ENCODE results near the gene OSBPL10.

Gene OSBPL10

DNA sequence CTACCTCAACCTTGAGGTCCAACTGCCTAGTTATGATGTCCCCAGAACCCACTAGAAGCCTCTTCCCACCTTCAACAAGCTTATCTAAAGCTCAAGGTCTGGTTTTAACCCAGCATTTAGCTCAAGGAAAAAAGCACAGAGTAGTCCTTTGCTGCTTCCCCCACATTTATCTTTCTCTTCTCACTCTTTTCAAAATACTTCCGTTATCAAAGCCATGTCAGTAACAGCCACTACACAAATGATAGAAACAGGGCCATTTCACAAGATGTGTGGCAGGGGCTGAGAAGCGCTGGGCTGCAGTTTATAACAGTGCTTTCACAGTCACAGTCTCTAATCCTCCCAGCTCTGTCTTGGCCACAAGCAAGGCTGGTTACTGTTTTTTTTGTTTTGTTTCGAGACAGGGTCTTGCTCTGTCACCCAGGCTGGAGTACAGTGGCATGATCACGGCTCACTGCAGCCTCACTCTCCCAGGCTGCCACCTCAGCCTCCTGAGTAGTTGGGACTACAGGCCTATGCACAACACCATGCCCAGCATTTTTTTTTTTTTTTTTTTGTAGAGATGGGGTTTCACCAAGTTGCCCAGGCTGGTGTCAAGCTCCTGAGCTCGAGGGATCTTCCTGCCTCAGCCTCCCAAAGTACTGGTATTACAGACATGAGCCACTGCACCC, 218.8 kb downstream of the OSBPL10 start:
- H3K27ac ChIP-seq, result no peak overlapping the region
- no peak overlapping the region for H3K4me3 ChIP-seq
- H3K9me3 ChIP-seq, result no peaks in the 10 kb centered on the region
- H3K27me3 ChIP-seq, result no peaks in the 10 kb centered on the region
- H3K4me1 ChIP-seq, result no peaks in the 10 kb centered on the region
- DNase-seq, result no peak
- no peaks in the 10 kb centered on the region for H3K36me3 ChIP-seq
- intact Hi-C loops (cut with DNase I; ENCODE audit: low total_unique reads), result no loop called here
- TF ChIP-seq, protein P1, sequence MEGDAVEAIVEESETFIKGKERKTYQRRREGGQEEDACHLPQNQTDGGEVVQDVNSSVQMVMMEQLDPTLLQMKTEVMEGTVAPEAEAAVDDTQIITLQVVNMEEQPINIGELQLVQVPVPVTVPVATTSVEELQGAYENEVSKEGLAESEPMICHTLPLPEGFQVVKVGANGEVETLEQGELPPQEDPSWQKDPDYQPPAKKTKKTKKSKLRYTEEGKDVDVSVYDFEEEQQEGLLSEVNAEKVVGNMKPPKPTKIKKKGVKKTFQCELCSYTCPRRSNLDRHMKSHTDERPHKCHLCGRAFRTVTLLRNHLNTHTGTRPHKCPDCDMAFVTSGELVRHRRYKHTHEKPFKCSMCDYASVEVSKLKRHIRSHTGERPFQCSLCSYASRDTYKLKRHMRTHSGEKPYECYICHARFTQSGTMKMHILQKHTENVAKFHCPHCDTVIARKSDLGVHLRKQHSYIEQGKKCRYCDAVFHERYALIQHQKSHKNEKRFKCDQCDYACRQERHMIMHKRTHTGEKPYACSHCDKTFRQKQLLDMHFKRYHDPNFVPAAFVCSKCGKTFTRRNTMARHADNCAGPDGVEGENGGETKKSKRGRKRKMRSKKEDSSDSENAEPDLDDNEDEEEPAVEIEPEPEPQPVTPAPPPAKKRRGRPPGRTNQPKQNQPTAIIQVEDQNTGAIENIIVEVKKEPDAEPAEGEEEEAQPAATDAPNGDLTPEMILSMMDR (IDR thresholded peaks at IDR 0.05), result no peak

DNA sequence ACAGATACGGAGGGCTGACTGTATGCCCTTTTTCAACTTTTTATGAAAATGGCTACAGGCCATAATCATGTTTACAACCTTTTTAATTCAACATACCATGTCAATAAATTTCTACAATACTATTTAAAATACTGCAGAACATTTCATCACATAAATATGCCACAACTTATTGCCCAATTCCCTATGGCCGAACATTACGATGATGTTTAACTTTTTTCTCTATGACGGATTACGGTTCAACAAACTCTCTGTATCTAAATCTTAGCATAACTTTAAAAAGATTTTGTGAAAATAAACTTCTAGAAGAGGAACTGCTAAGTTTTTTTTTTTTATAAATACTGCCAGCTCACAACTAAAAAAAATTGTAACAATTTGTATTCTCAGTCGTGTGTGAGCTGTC, 220.4 kb downstream of the OSBPL10 start:
- no peak overlapping the region for H3K4me3 ChIP-seq
- TF ChIP-seq, protein P1 (IDR thresholded peaks at IDR 0.05), result no peak
- intact Hi-C loops (cut with DNase I; ENCODE audit: low total_unique reads), result no loop called here
- H3K4me1 ChIP-seq, result no peaks in the 10 kb centered on the region
- no peak overlapping the region for H3K27ac ChIP-seq
- H3K27me3 ChIP-seq, result no peaks in the 10 kb centered on the region
- DNase-seq, result no peak
- H3K9me3 ChIP-seq, result no peaks in the 10 kb centered on the region
- H3K36me3 ChIP-seq, result no peaks in the 10 kb centered on the region

DNA sequence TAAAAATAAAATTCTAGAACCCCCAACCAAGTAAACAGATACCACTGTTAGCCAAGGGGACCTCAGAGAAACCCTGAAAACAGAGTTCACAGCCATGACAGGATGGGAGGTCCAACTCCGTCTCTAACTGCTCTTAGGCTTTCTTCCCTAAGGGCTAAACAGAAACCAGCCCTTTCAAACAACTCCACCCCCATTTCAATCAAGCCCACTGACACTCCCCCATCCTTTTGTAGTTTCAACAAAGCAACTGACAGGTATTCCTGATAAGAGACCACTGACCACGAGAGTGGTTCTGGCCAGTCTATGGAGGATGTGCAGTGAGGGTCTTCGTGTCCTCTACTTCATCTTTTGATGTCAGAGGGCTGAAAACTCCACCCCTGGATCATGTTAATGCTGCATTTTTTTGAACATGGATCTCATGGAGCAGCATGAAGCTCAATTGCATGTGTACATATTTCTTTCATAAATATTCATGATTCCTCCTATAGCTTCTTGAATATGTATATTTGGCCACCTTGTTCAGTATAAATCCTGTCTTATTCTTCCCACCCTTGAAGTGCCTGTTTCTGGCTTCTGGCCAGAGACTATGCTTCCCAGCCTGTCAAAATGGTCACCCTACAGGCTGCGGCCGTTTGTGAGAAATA, 222.6 kb downstream of the OSBPL10 start:
- DNase-seq, result no peak
- Histone ChIP-seq H3K36me3 (no peaks in the 10 kb centered on the region), H3K9me3 (no peaks in the 10 kb centered on the region), H3K27me3 (no peaks in the 10 kb centered on the region), H3K4me1 (no peaks in the 10 kb centered on the region), H3K4me3 (no peak overlapping the region), H3K27ac (no peak overlapping the region)
- intact Hi-C loops (cut with DNase I; ENCODE audit: low total_unique reads), result no loop called here
- TF ChIP-seq, protein P1 (IDR thresholded peaks at IDR 0.05), result no peak

DNA sequence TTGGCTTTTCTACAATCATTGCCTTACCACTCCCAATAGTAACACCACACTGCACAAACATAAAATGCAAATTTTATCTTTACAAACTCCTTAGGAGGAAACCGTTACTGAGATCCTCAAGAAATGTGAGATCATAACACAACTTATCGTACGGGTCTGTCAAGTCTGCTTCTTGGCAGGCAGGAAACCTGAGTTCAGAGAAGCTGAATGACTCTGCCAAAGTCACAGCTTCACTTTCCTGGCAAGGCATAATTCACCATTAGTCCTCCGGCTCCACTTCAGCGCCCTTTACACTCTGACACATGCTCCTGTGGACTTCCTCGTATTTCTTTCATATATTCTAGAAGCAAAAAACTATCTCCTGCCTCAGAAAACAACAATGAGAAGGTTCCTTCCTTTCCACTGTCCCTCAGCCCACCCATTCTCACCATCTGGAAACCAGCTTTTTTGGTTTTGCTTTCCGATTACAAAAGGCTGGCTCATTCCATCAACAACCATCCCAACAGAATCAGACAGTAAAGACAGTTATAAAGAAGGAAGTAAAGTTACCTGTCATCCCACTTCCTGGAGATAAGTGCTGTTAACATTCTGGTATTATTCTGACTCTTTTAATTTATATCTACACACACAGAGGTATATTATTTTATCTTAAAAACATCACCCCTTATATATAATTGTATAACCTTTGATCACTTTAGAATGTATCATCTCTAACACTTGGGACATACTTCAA, 225.0 kb downstream of the OSBPL10 start:
- H3K4me1 ChIP-seq, result no peaks in the 10 kb centered on the region
- TF ChIP-seq, protein P1 (IDR thresholded peaks at IDR 0.05), result no peak
- H3K9me3 ChIP-seq, result no peaks in the 10 kb centered on the region
- H3K27ac ChIP-seq, result no peak overlapping the region
- intact Hi-C loops (cut with DNase I; ENCODE audit: low total_unique reads), result no loop called here
- no peak for DNase-seq
- no peaks in the 10 kb centered on the region for H3K27me3 ChIP-seq
- H3K36me3 ChIP-seq, result no peaks in the 10 kb centered on the region
- no peak overlapping the region for H3K4me3 ChIP-seq

DNA sequence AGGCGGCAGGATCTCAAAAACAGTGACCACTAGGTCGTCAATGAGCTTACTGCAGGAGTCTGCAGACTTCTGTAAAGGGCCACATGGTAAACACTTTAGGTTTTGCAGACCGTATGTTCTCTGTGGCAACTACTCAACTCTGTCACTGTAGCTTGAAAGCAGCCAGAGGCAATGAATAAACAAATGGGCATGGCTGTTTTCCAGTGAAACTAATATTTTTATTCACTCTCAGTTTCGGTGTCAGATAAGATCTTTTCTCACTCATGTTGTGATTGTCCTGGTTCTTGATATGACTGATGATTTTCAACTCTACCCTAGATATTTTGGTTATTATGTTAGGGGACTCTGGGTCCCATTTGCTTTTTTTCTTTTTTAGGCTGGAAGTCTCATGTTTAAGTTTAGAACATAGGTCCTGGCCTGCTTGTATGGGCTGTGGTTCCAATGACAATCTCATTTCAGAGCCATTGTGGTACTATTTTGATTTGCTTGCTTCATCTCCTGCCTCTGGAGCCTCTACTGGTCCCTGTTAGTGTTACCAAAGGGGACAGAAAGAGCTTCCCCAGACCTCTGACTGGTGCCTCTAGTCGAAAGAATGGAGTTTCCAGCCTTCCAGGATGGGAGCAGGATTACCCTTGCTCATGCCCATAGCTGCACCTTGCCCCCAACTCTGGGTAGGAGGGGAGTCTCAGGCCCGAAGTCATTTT, 226.3 kb downstream of the OSBPL10 start:
- Histone ChIP-seq H3K27me3 (no peaks in the 10 kb centered on the region), H3K27ac (no peak overlapping the region), H3K4me3 (no peak overlapping the region), H3K4me1 (no peaks in the 10 kb centered on the region), H3K9me3 (no peaks in the 10 kb centered on the region), H3K36me3 (no peaks in the 10 kb centered on the region)
- intact Hi-C loops (cut with DNase I; ENCODE audit: low total_unique reads), result no loop called here
- no peak for DNase-seq
- TF ChIP-seq, protein P1 (IDR thresholded peaks at IDR 0.05), result no peak

Data from tibial artery (tissue), 4 donors.